Regular cardiac myocyte (primary cell): ENCODE measurements around the gene OR13C8. TPM values are rescaled to one million over a fixed set of nuclear protein-coding genes. Genes with fewer than 3 reads are reported as not detected.

Source experiments
- total RNA-seq: library from RNA; depleted of rRNA; stranded (reverse); fragments of >200 nt; gene quantifications from 2 replicates; pipeline ENCODE4 v1.2.3, GENCODE V29; 2014

OR13C8 gene, protein sequence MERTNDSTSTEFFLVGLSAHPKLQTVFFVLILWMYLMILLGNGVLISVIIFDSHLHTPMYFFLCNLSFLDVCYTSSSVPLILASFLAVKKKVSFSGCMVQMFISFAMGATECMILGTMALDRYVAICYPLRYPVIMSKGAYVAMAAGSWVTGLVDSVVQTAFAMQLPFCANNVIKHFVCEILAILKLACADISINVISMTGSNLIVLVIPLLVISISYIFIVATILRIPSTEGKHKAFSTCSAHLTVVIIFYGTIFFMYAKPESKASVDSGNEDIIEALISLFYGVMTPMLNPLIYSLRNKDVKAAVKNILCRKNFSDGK
- not detected in 2 replicates for total RNA-seq

DNA sequence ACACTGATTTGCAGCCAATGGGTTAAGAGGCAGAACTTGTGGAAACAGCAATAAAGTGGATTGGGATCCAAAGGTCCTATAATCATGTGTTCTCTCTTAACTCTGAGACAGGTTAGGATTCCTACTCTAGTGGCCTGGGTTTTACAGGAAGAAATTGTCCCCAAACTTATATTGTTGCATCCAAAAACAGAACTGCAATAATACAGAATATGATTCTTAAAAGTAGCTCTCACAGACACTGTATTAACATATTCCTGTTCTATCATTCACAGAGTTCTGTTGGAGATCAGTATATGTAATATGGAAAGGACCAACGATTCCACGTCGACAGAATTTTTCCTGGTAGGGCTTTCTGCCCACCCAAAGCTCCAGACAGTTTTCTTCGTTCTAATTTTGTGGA lies at the start of gene OR13C8:
Gene OR13C8 (plus strand): TSS at position 301 of the 400 bp plus-strand sequence. CDS start 0 bp downstream, at position 301.

DNA sequence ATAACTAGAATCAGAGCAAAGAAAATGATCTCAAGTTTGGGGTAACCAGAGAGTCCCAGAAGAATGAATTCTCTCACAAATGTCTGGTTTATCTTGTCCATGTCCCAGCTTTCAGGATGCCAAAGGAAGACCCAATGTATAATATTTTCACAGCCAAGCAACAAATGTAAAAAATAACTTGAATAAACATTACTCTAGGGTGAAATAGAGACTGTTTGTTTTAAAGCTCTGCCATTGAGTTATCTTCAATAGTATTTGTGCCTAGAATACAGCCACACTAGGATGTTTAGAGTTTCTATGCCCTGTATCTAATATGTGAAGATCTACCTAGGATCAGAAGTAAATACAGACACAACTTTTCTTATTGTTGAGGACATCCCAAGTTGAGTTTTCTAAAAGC lies 41.9 kb upstream of the OR13C8 start, which contains the start of gene OR13C4:
Gene OR13C4 (minus strand): TSS at position 101 of the 400 bp plus-strand sequence. CDS start 0 bp downstream, at position 101.

DNA sequence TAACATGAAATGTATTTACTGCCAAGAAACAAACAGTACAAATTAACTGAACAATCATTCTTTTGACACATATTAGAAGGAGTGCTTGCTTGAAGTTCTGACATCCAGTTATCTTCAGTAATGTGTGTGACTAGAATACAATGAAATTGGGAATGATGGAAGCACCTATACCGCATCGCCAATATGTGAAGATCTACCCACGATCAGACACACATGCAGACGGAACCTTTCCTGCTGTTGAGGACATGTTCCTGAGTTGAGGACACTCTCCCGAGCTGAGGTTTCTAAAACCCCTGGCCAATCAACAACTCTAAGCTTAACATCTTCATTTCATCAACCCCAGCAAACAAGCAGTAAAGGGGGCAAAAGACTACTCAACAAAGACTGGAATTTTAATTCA lies 32.2 kb upstream of the OR13C8 start, which contains the start of gene OR13C3:
Gene OR13C3 (minus strand): TSS at position 101 of the 400 bp plus-strand sequence. CDS start 133 bp downstream, outside the sequence.

DNA sequence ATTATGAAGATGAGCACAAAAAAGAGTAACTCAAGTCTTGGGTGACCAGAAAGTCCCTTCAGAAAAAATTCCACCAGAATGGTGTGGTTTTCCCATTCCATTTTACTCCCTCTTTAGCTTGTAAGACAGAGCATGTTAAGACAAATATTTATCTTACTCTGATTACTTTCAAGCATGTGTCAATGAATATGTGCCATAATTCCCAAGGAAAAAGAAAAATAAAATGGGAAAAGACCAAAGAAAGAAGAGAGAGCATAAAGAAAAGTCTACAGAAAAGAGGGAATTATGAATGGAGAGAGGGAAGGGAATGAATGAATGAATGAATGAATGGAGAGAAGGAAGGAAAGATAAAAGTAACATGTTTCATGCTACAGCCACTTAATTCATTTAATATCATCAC lies 30.3 kb downstream of the OR13C8 start, which contains the start of gene OR13C5:
Gene OR13C5 (minus strand): TSS at position 101 of the 400 bp plus-strand sequence. CDS start 0 bp downstream, at position 101.

DNA sequence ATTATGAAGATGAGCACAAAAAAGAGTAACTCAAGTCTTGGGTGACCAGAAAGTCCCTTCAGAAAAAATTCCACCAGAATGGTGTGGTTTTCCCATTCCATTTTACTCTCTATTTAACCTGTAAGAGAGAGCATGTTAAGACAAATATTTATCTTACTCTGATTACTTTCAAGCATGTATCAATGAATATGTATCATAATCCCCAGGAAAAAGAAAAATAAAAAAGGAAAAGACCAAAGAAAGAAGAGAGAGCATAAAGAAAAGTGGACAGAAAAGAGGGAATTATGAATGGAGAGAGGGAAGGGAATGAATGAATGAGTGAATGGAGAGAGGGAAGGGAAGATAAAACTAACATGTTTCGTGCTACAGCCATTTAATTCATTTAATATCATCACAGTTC lies 36.6 kb downstream of the OR13C8 start, which contains the start of gene OR13C2:
Gene OR13C2 (minus strand): TSS at position 101 of the 400 bp plus-strand sequence. CDS start 0 bp downstream, at position 101.

DNA sequence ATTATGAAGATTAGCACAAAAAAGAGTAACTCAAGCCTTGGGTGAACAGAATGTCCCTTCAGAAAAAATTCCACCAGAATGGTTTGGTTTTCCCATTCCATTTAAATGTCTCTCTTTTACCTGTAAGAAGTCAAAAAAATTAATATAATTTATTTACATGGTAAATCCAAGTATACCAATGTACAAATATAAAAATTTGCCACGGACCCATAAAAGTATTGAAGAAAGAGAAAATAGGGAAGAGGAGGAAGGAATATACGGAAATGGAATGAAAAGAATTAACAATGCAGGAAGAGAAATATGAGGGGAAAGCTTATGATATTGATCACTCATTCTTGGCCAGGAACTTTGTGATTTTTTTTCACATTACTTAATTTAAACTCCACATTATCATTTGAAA lies 49.1 kb downstream of the OR13C8 start, which contains the start of gene OR13C9:
Gene OR13C9 (minus strand): TSS at position 101 of the 400 bp plus-strand sequence. CDS start 0 bp downstream, at position 101.

Other genes starting within 250 kb of the OR13C8 start
- gene OR13F1, start 64.9 kb upstream of the OR13C8 start, total RNA-seq: not detected in 2 replicates
- not detected in 2 replicates for gene OR13C4, start 42.0 kb upstream of the OR13C8 start, total RNA-seq
- not detected in 2 replicates for gene OR13C3, start 32.3 kb upstream of the OR13C8 start, total RNA-seq
- gene OR13C5, start 30.2 kb downstream of the OR13C8 start, total RNA-seq: not detected in 2 replicates
- 0.28 TPM in 1 of 2 replicates, not detected in the other for gene OR13C2, start 36.5 kb downstream of the OR13C8 start, total RNA-seq
- not detected in 2 replicates for gene OR13C9, start 49.0 kb downstream of the OR13C8 start, total RNA-seq
- gene OR13D1, start 125.3 kb downstream of the OR13C8 start, total RNA-seq: not detected in 2 replicates
- 58.9 and 61.2 TPM in 2 replicates for gene NIPSNAP3A, start 178.5 kb downstream of the OR13C8 start, total RNA-seq
- 0.38 and 0.85 TPM in 2 replicates for gene NIPSNAP3B, start 195.0 kb downstream of the OR13C8 start, total RNA-seq